Glutamatergic neuron (in vitro differentiated cells): ENCODE data around the gene TEDC1. TPM values are rescaled to one million over a fixed set of nuclear protein-coding genes. Genes with fewer than 3 reads are reported as not detected.
A peak's percentile ranks its signal among the peaks of the same experiment; 100 is the strongest.

Experiments
- DNase-seq: peaks from one replicate; pipeline ENCODE4 v3.0.0; 2022
- H3K27ac Mint-ChIP-seq: one replicate; pipeline ENCODE4 v1.8.0; 2020; ENCODE audit warnings: mild to moderate bottlenecking, mixed read lengths, inconsistent platforms; ENCODE audit not compliant: unreplicated experiment
- H3K27me3 Mint-ChIP-seq: one replicate; pipeline ENCODE4 v1.8.0; 2020; ENCODE audit warnings: mild to moderate bottlenecking, moderate library complexity, mixed read lengths, inconsistent platforms; ENCODE audit not compliant: unreplicated experiment
- H3K36me3 Mint-ChIP-seq: one replicate; pipeline ENCODE4 v1.8.0; 2020; ENCODE audit warnings: mild to moderate bottlenecking, mixed read lengths, inconsistent platforms; ENCODE audit not compliant: unreplicated experiment
- H3K4me1 Mint-ChIP-seq: one replicate; pipeline ENCODE4 v1.8.0; 2020; ENCODE audit warnings: mild to moderate bottlenecking, low read depth, mixed read lengths, inconsistent platforms; ENCODE audit not compliant: unreplicated experiment
- H3K4me3 Mint-ChIP-seq: one replicate; pipeline ENCODE4 v1.8.0; 2020; ENCODE audit warnings: mild to moderate bottlenecking, mixed read lengths, inconsistent platforms; ENCODE audit not compliant: unreplicated experiment
- H3K9me3 Mint-ChIP-seq: one replicate; pipeline ENCODE4 v1.8.0; 2020; ENCODE audit warnings: mild to moderate bottlenecking, moderate library complexity, mixed read lengths, inconsistent platforms; ENCODE audit not compliant: unreplicated experiment
- CTCF ChIP-seq: fragments of 200-600 bp; sonication (generic); IDR thresholded peaks from one replicate; pipeline ENCODE4 v1.5.0; 2021; ENCODE audit not compliant: partially characterized antibody, unreplicated experiment
- total RNA-seq: library from RNA; stranded (reverse); fragmentation: NEBNext Ultra II Directional; extraction: Animal tissue kit (Norgen Biotek cat#: 25700); gene quantifications from one replicate; pipeline ENCODE4 v1.2.1, GENCODE V29; 2021; ENCODE audit not compliant: unreplicated experiment

TEDC1 gene
- total RNA-seq, 1 donor from 2014 or later: 13.8 TPM

DNA sequence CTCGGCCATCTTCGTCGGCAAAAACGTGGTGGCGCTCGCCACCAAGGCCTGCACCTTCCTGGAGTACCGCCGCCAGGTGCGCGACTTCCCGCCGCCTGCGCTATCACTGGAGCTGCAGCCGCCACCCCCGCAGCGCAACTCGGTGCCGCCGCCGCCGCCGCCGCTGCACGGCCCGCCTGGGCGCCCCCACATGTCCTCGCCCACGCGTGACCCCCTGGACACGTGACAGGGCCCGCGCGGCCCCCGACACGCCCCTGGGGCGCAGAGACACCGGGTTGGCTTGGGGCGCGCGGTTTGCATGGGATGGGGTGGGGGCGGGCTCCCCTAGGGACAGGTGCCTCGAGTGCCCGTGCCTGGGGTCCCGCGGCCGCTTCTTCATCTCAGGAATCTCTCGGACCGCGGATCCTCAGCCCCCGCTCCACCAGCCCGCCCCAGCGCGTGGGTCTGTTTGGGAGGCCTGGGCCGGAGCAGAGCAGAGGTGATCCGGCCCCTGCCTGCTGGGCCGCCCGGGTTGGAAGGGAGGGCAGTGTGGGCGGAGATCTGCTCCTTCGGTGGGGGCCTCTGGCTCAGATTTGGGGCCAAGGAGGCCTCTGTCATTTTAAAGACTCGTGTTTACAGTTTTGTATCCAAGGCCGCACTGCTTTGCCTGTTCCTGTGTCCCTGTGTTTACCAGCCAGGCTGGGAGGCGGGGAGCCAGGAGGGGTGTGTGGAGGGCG is 38.7 kb downstream of the TEDC1 start:
- H3K27ac Mint-ChIP-seq: no peak overlapping the region
- H3K27me3 Mint-ChIP-seq: peaks cover 17% of the 10 kb centered on the region
- no peak for TF ChIP-seq CTCF
- H3K9me3 Mint-ChIP-seq: peaks cover 7% of the 10 kb centered on the region
- no peaks in the 10 kb centered on the region for H3K36me3 Mint-ChIP-seq
- H3K4me3 Mint-ChIP-seq: no peak overlapping the region
- DNase-seq: peak; percentile 27
- H3K4me1 Mint-ChIP-seq: no peaks in the 10 kb centered on the region

GRCh38 chr14:105530285-105531087 is 39.4 kb downstream of the TEDC1 start:
- peaks cover 17% of the 10 kb centered on the region for H3K27me3 Mint-ChIP-seq
- TF ChIP-seq CTCF: no peak
- peaks cover 7% of the 10 kb centered on the region for H3K9me3 Mint-ChIP-seq
- H3K4me3 Mint-ChIP-seq: no peak overlapping the region
- no peak overlapping the region for H3K27ac Mint-ChIP-seq
- no peaks in the 10 kb centered on the region for H3K36me3 Mint-ChIP-seq
- no peak for DNase-seq
- no peaks in the 10 kb centered on the region for H3K4me1 Mint-ChIP-seq

DNA sequence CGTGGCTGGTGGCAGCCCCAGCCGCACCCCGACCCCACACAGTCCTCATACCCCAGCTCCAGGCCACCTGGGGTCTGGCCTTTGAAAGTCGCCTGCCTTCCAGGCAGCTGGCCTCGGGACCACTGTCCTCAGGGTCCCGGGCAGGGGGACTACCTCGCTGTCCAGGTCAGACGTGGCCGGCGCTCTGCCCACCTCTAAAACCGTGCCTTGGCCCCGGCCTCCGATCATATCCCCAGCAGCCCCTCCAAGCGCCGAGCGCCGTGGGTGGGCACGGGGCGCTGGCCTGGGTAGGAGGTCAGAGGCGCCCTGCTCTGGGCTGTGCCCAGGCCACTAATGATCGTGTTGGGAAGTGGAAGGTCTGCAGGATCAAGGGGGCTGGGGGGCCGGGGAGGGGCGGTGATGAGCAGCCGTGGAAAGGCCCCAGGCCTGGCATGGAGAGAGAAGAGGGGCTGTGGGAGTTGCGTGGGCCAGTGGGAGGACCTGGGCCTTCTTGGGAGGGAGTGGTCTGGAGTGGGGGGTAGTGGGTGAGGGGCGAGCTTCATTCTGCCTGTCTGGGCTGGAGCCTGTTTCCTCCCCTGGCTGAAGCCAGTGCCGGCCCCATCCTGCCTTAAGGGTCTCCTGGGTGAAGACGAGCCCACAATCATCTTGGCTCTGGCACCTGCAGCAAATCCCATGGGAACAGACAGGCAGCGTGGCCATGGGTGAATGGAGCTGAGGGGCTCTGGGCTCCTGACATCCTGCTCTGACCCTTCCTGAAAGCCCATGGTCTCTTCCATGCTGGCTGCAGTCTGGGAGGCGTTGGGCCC is 40.2 kb downstream of the TEDC1 start:
- no peaks in the 10 kb centered on the region for H3K36me3 Mint-ChIP-seq
- no peak overlapping the region for H3K27ac Mint-ChIP-seq
- H3K9me3 Mint-ChIP-seq: peaks cover 9% of the 10 kb centered on the region
- no peak overlapping the region for H3K4me3 Mint-ChIP-seq
- DNase-seq: no peak
- no peaks in the 10 kb centered on the region for H3K4me1 Mint-ChIP-seq
- peaks cover 14% of the 10 kb centered on the region for H3K27me3 Mint-ChIP-seq
- no peak for TF ChIP-seq CTCF

- no peak overlapping the region for H3K4me3 Mint-ChIP-seq
- peaks cover 9% of the 10 kb centered on the region for H3K9me3 Mint-ChIP-seq
- no peak for DNase-seq
- no peaks in the 10 kb centered on the region for H3K36me3 Mint-ChIP-seq
- H3K27ac Mint-ChIP-seq: no peak overlapping the region
- peaks cover 14% of the 10 kb centered on the region for H3K27me3 Mint-ChIP-seq
- no peaks in the 10 kb centered on the region for H3K4me1 Mint-ChIP-seq
- TF ChIP-seq CTCF: no peak
Measured at GRCh38 chr14:105531894-105532623, 41.0 kb downstream of the TEDC1 start.
